ENCODE measurements around the gene CCNJ. TPM values are rescaled to one million over a fixed set of nuclear protein-coding genes. Genes with fewer than 3 reads are reported as not detected.

The CCNJ gene
- total and polyA plus RNA-seq, 2 of the 13 experiments (the other 11 are each of a cell fraction or from before 2014, with no cell fraction given), result 14.1 to 21.5 TPM

DNA sequence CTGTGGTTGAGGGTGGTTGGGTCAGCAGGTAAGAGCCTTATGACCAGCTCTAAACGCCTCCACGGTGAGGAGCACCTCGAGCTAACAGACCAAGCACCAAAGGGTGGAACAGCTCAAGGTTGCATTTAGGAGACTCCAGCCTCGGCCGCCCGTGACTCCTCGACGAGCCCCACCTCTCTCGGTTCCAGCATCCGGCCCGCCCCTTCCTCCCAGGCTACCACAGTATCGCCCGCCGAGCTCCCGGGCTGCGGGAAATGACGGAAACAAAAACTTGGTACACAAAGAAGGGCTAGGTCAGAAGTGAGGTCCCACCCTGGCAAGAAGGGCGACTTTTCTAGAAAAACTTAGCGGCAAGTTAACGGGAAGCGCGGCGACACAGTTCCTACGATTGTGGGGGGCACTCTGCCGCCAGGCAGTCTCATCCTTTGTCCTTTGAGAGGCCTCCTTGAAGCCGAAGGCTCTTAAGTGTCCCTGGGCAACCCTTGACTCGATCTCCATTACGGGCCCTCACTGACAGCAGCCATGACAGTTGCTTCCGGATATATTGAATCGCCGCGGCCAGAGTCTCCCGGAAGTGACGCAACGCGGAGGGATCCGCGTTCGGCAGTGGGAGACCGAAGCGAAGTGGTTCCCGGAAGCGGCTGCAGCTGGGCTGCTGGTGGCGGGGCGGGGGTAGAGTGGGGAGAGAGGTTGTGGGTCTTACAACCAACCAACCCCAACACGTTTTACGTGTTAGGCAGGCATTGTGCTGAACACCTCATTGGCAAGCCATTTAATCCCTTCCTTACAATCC lies 46.5 kb downstream of the CCNJ start (continued):
- TF ChIP-seq ZNF619 (CRISPR knock-in tag; IDR thresholded peaks at IDR 0.05) (peak; percentile 80; the same call in 1 of the 2 replicates), FOXA1 (IDR thresholded peaks at IDR 0.05) (no peak), FOXA1 (CRISPR knock-in tag; IDR thresholded peaks at IDR 0.05) (peak; percentile 46; the same call in 1 of the 2 replicates), RAD21 (CRISPR knock-in tag; IDR thresholded peaks at IDR 0.05) (peak; percentile 48), GFI1 (CRISPR knock-in tag; IDR thresholded peaks at IDR 0.05; ENCODE audit: borderline replicate concordance) (0 out of 2 replicates have a peak, but pooled peaks have one; percentile 19), ZNF841 (CRISPR knock-in tag; IDR thresholded peaks at IDR 0.05; ENCODE audit: borderline replicate concordance) (no peak), DNMT3B (CRISPR knock-in tag; conservative IDR thresholded peaks at IDR 0.05) (no peak; the same call in 1 of the 2 replicates), ZNF546 (CRISPR knock-in tag; conservative IDR thresholded peaks at IDR 0.05) (peak; percentile 75; the same call in 1 of the 2 replicates), NFYC (CRISPR knock-in tag; IDR thresholded peaks at IDR 0.05) (peak; percentile 45; the same call in 1 of the 2 replicates), ZNF263 (CRISPR knock-in tag; IDR thresholded peaks at IDR 0.05) (peak; percentile 66), TAF15 (IDR thresholded peaks at IDR 0.05; ENCODE audit: low read depth, low read length, poor library complexity, severe bottlenecking) (peak; percentile 57), JARID2 (CRISPR knock-in tag; IDR thresholded peaks at IDR 0.05; ENCODE audit: insufficient replicate concordance) (no peak), ZBTB3 (CRISPR knock-in tag; IDR thresholded peaks at IDR 0.05; ENCODE audit: borderline replicate concordance, low read depth) (no peak), GATAD1 (CRISPR knock-in tag; IDR thresholded peaks at IDR 0.05) (peak; percentile 93), ZBTB42 (CRISPR knock-in tag; IDR thresholded peaks at IDR 0.05) (no peak), MATR3 (CRISPR knock-in tag; IDR thresholded peaks at IDR 0.05) (no peak), ZKSCAN8 (CRISPR knock-in tag; IDR thresholded peaks at IDR 0.05; ENCODE audit: borderline replicate concordance) (peak; percentile 75; the same call in 1 of the 2 replicates), MAZ (IDR thresholded peaks at IDR 0.05; ENCODE audit: borderline replicate concordance, low read depth, low read length) (peak; percentile 78), MAZ (CRISPR knock-in tag; IDR thresholded peaks at IDR 0.05; ENCODE audit: low read depth) (peak; percentile 78), HNRNPLL (IDR thresholded peaks at IDR 0.05; ENCODE audit: low read depth, low read length, poor library complexity, severe bottlenecking) (peak; percentile 40)
- TF ChIP-seq, protein P1, sequence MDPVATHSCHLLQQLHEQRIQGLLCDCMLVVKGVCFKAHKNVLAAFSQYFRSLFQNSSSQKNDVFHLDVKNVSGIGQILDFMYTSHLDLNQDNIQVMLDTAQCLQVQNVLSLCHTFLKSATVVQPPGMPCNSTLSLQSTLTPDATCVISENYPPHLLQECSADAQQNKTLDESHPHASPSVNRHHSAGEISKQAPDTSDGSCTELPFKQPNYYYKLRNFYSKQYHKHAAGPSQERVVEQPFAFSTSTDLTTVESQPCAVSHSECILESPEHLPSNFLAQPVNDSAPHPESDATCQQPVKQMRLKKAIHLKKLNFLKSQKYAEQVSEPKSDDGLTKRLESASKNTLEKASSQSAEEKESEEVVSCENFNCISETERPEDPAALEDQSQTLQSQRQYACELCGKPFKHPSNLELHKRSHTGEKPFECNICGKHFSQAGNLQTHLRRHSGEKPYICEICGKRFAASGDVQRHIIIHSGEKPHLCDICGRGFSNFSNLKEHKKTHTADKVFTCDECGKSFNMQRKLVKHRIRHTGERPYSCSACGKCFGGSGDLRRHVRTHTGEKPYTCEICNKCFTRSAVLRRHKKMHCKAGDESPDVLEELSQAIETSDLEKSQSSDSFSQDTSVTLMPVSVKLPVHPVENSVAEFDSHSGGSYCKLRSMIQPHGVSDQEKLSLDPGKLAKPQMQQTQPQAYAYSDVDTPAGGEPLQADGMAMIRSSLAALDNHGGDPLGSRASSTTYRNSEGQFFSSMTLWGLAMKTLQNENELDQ (CRISPR knock-in tag; IDR thresholded peaks at IDR 0.05; ENCODE audit: borderline replicate concordance), result no peak
- TF ChIP-seq, protein P2, sequence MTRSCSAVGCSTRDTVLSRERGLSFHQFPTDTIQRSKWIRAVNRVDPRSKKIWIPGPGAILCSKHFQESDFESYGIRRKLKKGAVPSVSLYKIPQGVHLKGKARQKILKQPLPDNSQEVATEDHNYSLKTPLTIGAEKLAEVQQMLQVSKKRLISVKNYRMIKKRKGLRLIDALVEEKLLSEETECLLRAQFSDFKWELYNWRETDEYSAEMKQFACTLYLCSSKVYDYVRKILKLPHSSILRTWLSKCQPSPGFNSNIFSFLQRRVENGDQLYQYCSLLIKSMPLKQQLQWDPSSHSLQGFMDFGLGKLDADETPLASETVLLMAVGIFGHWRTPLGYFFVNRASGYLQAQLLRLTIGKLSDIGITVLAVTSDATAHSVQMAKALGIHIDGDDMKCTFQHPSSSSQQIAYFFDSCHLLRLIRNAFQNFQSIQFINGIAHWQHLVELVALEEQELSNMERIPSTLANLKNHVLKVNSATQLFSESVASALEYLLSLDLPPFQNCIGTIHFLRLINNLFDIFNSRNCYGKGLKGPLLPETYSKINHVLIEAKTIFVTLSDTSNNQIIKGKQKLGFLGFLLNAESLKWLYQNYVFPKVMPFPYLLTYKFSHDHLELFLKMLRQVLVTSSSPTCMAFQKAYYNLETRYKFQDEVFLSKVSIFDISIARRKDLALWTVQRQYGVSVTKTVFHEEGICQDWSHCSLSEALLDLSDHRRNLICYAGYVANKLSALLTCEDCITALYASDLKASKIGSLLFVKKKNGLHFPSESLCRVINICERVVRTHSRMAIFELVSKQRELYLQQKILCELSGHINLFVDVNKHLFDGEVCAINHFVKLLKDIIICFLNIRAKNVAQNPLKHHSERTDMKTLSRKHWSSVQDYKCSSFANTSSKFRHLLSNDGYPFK (CRISPR knock-in tag; IDR thresholded peaks at IDR 0.05; ENCODE audit: borderline replicate concordance), result peak; percentile 96
- TF ChIP-seq, protein P3, sequence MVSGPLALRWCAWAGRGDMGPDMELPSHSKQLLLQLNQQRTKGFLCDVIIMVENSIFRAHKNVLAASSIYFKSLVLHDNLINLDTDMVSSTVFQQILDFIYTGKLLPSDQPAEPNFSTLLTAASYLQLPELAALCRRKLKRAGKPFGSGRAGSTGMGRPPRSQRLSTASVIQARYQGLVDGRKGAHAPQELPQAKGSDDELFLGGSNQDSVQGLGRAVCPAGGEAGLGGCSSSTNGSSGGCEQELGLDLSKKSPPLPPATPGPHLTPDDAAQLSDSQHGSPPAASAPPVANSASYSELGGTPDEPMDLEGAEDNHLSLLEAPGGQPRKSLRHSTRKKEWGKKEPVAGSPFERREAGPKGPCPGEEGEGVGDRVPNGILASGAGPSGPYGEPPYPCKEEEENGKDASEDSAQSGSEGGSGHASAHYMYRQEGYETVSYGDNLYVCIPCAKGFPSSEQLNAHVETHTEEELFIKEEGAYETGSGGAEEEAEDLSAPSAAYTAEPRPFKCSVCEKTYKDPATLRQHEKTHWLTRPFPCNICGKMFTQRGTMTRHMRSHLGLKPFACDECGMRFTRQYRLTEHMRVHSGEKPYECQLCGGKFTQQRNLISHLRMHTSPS (CRISPR knock-in tag; IDR thresholded peaks at IDR 0.05; ENCODE audit: low read depth), result peak; percentile 18; the same call in 1 of the 2 replicates

Measured in HepG2 (cell line).